OCI-LY7 (cell line): Measurements from ENCODE around the gene CCDC174.

Source experiments
- CTCF ChIP-seq: fragments of 200-600 bp; sonication (generic); conservative IDR thresholded peaks from 2 replicates; pipeline ENCODE4 v1.5.1; 2014; ENCODE audit warnings: mild to moderate bottlenecking, antibody characterized with exemption, low read length, moderate library complexity, mixed read lengths
- EZH2phosphoT487 ChIP-seq: fragments of 200-600 bp; sonication (generic); IDR thresholded peaks from 2 replicates; pipeline ENCODE4 v1.6.1; 2018; ENCODE audit warnings: low read depth, borderline replicate concordance, mild to moderate bottlenecking, mixed run types, antibody characterized with exemption, low read length, moderate library complexity, mixed read lengths

DNA sequence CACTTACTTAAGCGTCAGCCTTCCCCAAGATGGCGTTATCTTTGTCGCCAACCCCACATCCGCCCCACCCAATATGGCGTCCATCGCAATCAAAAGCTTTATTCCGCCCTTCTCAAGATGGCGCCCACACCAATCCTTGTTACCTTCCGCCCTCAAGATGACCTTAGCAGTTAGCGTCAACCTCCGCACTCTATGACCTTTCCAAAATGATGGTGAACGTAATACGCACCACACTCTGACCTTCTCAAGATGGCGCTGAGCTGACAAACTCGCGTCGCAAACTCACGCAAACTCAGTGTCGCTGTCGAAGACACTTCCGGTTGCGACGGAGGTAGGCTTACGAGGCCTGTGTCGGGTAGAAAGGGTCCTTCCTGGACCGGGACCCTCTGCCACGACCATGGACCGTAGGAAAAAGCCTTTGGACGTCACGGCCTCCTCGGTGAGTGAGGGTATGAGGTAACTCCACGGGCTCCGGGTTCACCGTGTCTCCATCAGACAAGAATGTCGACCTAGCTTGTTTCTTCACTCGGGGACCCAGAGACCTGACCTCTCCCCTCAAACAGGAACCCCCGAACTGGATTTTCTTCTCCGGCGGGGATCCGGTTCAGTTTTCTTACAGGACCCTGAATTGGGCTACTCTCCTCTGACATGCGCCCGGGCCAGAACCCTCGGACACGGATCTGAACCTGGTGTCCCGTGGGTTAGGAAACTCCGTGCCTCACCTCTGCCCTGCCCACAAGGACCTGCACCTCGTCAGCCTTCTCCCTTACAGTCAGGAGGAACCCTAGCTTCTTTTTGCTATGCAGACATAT, at the start of gene CCDC174:
- TF ChIP-seq CTCF (no peak), EZH2phosphoT487 (no peak)
